Keratinocyte (primary cell): ENCODE results near the gene CAPN11.

Experiments used
- EZH2 ChIP-seq: IDR thresholded peaks from one replicate; pipeline ENCODE4 v1.6.1; 2012; ENCODE audit warnings: inconsistent platforms, mild to moderate bottlenecking, low read length, moderate library complexity
- TF ChIP-seq, protein P1 (sequence below), 3 experiments: IDR thresholded peaks in 1 of 3; conservative IDR thresholded peaks in 1 of 3; optimal IDR thresholded peaks in 1 of 3; 2 replicates in 2 of 3; 3 replicates in 1 of 3; pipeline versions ENCODE3 to v1.5.1; 2011; ENCODE audit warnings: low read length in 3 of 3, mild to moderate bottlenecking in 3 of 3, moderate library complexity in 2 of 3, control low read depth in 1 of 3, inconsistent platforms in 1 of 3; ENCODE audit not compliant: insufficient read depth in 2 of 3; ENCODE audit errors: extremely low read depth in 1 of 3

DNA sequence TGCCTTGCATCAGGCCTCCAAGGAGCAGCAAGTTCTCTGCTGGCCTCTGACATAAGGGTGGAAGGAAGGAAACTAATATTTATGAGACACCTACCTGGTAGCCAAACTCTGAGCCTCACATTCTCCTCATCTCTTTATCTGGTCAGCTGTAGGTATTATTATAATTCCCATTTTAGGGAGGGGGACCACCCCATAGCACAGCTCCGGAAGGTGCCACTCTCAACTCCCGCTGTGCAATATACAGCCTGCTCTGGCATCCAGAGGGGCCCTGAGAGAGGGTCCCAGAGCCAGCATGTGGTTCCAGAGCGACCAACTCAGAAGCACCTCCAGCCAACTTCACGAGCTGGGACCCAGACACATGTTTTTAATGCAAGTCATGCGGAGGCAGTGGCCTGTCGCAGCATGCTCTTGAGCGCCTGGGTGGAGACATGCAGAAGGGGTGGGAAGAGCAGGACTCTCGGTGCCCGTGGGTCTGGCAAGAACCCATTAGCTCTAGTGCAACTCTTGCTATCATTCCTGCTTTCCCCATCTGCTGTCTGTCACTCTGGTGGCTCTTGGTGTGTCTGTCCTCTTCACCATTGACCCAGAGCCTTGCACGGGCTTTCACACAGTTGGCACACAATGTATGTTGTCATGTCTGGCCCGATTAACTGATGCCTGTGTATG is 43.2 kb downstream of the CAPN11 start:
- TF ChIP-seq, protein P1, sequence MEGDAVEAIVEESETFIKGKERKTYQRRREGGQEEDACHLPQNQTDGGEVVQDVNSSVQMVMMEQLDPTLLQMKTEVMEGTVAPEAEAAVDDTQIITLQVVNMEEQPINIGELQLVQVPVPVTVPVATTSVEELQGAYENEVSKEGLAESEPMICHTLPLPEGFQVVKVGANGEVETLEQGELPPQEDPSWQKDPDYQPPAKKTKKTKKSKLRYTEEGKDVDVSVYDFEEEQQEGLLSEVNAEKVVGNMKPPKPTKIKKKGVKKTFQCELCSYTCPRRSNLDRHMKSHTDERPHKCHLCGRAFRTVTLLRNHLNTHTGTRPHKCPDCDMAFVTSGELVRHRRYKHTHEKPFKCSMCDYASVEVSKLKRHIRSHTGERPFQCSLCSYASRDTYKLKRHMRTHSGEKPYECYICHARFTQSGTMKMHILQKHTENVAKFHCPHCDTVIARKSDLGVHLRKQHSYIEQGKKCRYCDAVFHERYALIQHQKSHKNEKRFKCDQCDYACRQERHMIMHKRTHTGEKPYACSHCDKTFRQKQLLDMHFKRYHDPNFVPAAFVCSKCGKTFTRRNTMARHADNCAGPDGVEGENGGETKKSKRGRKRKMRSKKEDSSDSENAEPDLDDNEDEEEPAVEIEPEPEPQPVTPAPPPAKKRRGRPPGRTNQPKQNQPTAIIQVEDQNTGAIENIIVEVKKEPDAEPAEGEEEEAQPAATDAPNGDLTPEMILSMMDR (optimal IDR thresholded peaks at IDR 0.05 in 1 of 3, IDR thresholded peaks at IDR 0.05 in 1 of 3, conservative IDR thresholded peaks at IDR 0.05 in 1 of 3; ENCODE audit: extremely low read depth in 1 of 3, insufficient read depth in 2 of 3, low read length in 3 of 3) = no peak
- no peak for TF ChIP-seq EZH2
